Sigmoid colon (tissue), 4 donors: ENCODE data around the gene NTM.

ENCODE experiments used
- CTCF ChIP-seq, 4 experiments: fragments of 450-650 bp in 3 of 4; fragments of 200-600 bp in 1 of 4; IDR thresholded peaks; one replicate each; pipeline ENCODE4 v1.5.1; 2016 to 2019; ENCODE audit warnings: antibody characterized with exemption in 4 of 4, mild to moderate bottlenecking in 3 of 4, moderate library complexity in 2 of 4
- EP300 ChIP-seq, 4 donors: sonication (generic); formaldehyde crosslinking; IDR thresholded peaks; one replicate each; pipeline ENCODE4 v1.6.1; 2017; ENCODE audit warnings: antibody characterized with exemption in 4 of 4
- POLR2A ChIP-seq, 2 donors: fragments of 450-650 bp; IDR thresholded peaks; one replicate each; pipeline ENCODE4 v1.6.1; 2016; ENCODE audit warnings: antibody characterized with exemption in 2 of 2, mild to moderate bottlenecking in 2 of 2, moderate library complexity in 2 of 2
- POLR2AphosphoS5 ChIP-seq, 4 donors: sonication (generic); formaldehyde crosslinking; IDR thresholded peaks; one replicate each; pipeline ENCODE4 v1.6.1; 2017; ENCODE audit warnings: antibody characterized with exemption in 4 of 4

DNA sequence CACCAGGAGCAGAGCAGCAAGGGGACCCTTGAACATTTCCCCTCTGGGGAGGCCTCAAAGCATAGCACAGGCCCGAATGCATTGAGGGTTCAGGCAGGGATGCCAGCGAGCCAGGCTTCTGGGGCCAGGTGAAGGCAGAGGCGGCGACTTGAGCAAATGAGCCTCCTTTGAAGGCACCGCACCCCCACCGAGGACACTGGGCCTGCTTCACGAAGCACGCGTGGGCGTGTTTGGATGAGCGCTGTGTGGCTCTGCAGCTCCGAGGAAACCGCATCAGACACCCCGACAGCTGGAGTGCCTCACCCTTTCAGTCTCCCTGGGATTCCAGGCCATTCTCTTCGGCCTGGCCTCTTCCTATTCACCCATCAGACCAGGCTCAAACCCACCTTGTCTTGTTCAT lies 301.8 kb downstream of the NTM start:
- no peak for TF ChIP-seq CTCF (IDR thresholded peaks at IDR 0.05)
- TF ChIP-seq POLR2A (IDR thresholded peaks at IDR 0.05) = no peak
- TF ChIP-seq EP300 (IDR thresholded peaks at IDR 0.05) = no peak
- TF ChIP-seq POLR2AphosphoS5 (IDR thresholded peaks at IDR 0.05) = no peak
